ENCODE data around the gene SLC16A2. TPM values are rescaled to one million over a fixed set of nuclear protein-coding genes. Genes with fewer than 3 reads are reported as not detected.

The SLC16A2 gene
- total RNA-seq, 1 experiment from 2014 or later, result 17.8 TPM

DNA sequence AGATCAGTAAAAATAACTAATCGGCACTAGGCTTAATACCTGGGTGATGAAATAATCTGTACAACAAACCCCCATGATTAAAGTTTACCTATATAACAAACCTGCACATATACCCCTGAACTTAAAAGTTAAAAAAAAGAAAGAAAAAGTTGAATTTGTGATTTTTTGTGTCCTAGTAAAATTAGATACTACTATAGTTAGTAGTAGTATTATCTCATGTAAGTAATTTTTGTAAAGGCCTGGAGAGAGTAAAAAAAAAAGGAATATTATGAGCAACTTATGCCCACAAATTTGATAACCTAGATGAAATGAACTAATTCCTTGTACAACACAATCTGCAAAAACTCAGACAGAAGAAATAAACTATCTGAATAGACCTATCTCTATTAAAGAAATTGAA is 25.7 kb upstream of the SLC16A2 start:
- TF ChIP-seq EZH2 (IDR thresholded peaks at IDR 0.05; ENCODE audit: borderline replicate concordance, low read depth, low read length, poor library complexity, severe bottlenecking), result no peak
- TF ChIP-seq, protein P1, sequence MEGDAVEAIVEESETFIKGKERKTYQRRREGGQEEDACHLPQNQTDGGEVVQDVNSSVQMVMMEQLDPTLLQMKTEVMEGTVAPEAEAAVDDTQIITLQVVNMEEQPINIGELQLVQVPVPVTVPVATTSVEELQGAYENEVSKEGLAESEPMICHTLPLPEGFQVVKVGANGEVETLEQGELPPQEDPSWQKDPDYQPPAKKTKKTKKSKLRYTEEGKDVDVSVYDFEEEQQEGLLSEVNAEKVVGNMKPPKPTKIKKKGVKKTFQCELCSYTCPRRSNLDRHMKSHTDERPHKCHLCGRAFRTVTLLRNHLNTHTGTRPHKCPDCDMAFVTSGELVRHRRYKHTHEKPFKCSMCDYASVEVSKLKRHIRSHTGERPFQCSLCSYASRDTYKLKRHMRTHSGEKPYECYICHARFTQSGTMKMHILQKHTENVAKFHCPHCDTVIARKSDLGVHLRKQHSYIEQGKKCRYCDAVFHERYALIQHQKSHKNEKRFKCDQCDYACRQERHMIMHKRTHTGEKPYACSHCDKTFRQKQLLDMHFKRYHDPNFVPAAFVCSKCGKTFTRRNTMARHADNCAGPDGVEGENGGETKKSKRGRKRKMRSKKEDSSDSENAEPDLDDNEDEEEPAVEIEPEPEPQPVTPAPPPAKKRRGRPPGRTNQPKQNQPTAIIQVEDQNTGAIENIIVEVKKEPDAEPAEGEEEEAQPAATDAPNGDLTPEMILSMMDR (conservative IDR thresholded peaks at IDR 0.05; ENCODE audit: low read depth, low read length), result no peak
- ChIA-PET CTCF (no interaction called here), POLR2A (ENCODE audit: low non-redundant PET) (no interaction called here)
- DNase-seq (ENCODE audit: low spot score), result no peak
- Histone ChIP-seq H3K9me3 (ENCODE audit: low read depth, low read length, poor library complexity, severe bottlenecking) (no peaks in the 10 kb centered on the region), H3K27me3 (replicated peaks; ENCODE audit: insufficient read depth, low read depth, low read length, poor library complexity) (no peaks in the 10 kb centered on the region), H3K4me3 (ENCODE audit: low read depth, low read length, poor library complexity, severe bottlenecking) (no peak overlapping the region), H3K27ac (ENCODE audit: low read depth, low read length, poor library complexity, severe bottlenecking) (no peak overlapping the region), H3K4me1 (ENCODE audit: insufficient read depth, low read length, poor library complexity, severe bottlenecking) (no peaks in the 10 kb centered on the region), H3K36me3 (ENCODE audit: insufficient read depth, low read length, poor library complexity, severe bottlenecking) (no peaks in the 10 kb centered on the region)
- intact Hi-C loops (cut with micrococcal nuclease; ENCODE audit: unreplicated experiment), result no loop called here
- BruUV-seq (replicated peaks), result no TSS peak

DNA sequence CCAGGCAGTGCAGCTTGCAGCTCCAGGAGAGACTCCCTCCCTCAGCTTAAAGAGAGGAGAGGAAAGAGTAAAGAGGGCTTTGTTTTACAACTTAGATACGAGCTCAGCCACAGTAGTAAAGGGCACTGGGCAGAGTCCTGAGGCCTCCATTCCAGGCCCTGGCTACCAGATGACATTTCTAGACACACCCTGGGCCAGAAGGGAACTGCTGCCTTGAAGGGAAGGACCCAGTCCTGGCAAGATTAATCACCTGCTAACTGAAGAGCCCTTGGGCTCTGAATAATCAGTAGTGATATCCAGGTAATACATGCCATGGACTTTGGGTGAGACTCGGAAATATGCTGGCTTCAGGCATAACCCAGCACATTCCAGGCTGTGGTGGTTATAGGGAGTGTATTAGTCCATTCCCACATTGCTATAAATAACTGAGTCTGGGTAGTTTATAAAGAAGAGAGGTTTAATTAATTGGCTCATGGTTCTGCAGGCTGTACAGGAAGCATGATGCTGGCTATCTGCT is 15.3 kb upstream of the SLC16A2 start:
- TF ChIP-seq, protein P1 (conservative IDR thresholded peaks at IDR 0.05; ENCODE audit: low read depth, low read length), result no peak
- TF ChIP-seq EZH2 (IDR thresholded peaks at IDR 0.05; ENCODE audit: borderline replicate concordance, low read depth, low read length, poor library complexity, severe bottlenecking), result no peak
- no peak overlapping the region for H3K4me3 ChIP-seq (ENCODE audit: low read depth, low read length, poor library complexity, severe bottlenecking)
- CTCF ChIA-PET, result no interaction called here
- no peak for DNase-seq (ENCODE audit: low spot score)
- no peaks in the 10 kb centered on the region for H3K27me3 ChIP-seq (replicated peaks; ENCODE audit: insufficient read depth, low read depth, low read length, poor library complexity)
- no peaks in the 10 kb centered on the region for H3K36me3 ChIP-seq (ENCODE audit: insufficient read depth, low read length, poor library complexity, severe bottlenecking)
- no TSS peak for BruUV-seq (replicated peaks)
- no peaks in the 10 kb centered on the region for H3K9me3 ChIP-seq (ENCODE audit: low read depth, low read length, poor library complexity, severe bottlenecking)
- H3K4me1 ChIP-seq (ENCODE audit: insufficient read depth, low read length, poor library complexity, severe bottlenecking), result no peaks in the 10 kb centered on the region
- H3K27ac ChIP-seq (ENCODE audit: low read depth, low read length, poor library complexity, severe bottlenecking), result no peak overlapping the region
- intact Hi-C loops (cut with micrococcal nuclease; ENCODE audit: unreplicated experiment), result no loop called here
- POLR2A ChIA-PET (ENCODE audit: low non-redundant PET), result no interaction called here

DNA sequence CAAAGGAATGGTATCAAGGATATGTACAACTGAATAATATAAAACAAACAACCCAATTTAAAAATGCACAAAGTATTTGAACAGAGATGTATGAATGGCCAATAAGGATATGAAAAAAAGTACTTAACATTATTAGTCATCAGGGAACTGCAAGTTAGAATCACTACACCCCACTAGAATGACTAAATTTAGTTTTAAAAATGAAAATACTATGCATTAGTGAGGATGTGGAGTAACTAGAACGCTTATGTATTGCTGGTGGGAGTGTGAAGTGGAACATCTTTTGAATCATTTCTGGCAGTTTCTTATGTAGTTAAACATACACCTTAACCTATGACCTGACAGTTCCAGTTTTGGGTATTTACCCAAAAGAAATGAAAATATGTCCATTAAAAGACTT is 13.0 kb upstream of the SLC16A2 start:
- Histone ChIP-seq H3K36me3 (ENCODE audit: insufficient read depth, low read length, poor library complexity, severe bottlenecking) (no peaks in the 10 kb centered on the region), H3K27ac (ENCODE audit: low read depth, low read length, poor library complexity, severe bottlenecking) (no peak overlapping the region), H3K27me3 (replicated peaks; ENCODE audit: insufficient read depth, low read depth, low read length, poor library complexity) (no peaks in the 10 kb centered on the region), H3K4me1 (ENCODE audit: insufficient read depth, low read length, poor library complexity, severe bottlenecking) (no peaks in the 10 kb centered on the region), H3K4me3 (ENCODE audit: low read depth, low read length, poor library complexity, severe bottlenecking) (no peak overlapping the region), H3K9me3 (ENCODE audit: low read depth, low read length, poor library complexity, severe bottlenecking) (no peaks in the 10 kb centered on the region)
- intact Hi-C loops (cut with micrococcal nuclease; ENCODE audit: unreplicated experiment), result no loop called here
- TF ChIP-seq, protein P1 (conservative IDR thresholded peaks at IDR 0.05; ENCODE audit: low read depth, low read length), result no peak
- DNase-seq (ENCODE audit: low spot score), result no peak
- CTCF ChIA-PET, result no interaction called here
- BruUV-seq (replicated peaks), result no TSS peak
- POLR2A ChIA-PET (ENCODE audit: low non-redundant PET), result no interaction called here
